GM18511 (cell line): ENCODE results near the gene EPHX1.
"Not testable (repeated sequence)": the region's sequence is repeated elsewhere in the genome, so short reads cannot be mapped to it uniquely, and the experiment has no call there.

Source experiments
- ATAC-seq: cut with Tn5 transposase; IDR thresholded peaks from one replicate; pipeline ENCODE4 v1.9.1; 2021; ENCODE audit warnings: mild to moderate bottlenecking, moderate library complexity; ENCODE audit not compliant: unreplicated experiment

EPHX1 gene

DNA sequence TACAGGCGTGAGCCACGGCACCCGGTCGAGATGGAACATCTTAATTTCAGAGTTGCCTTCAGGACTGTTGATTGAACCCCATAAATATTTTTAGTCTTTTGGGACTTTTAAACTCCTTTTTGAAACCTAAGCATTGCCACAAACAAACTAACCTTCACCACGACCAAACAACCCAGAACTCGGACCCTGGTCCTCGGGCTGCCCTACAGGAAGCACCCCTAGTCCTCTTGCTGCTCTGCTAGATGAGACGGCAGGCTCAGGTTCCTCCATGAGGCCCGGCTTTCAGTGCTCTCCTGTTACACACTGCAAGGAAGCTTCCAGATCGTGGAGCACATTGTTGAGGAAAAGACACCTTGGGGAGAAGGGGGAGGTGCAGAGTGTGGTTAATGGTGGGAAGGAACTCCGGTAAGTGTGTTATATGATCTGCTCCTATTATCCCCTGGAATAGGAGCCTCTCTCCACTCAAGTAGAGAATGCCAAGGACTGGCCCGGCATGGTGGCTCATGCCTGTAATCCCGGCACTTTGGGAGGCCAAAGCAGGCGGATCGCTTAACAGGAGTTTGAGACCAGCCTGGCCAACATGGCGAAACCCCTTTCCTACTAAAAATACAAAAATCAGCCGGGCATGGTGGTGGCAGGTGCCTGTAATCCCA is 5.7 kb downstream of the EPHX1 start:
- no peak for ATAC-seq

DNA sequence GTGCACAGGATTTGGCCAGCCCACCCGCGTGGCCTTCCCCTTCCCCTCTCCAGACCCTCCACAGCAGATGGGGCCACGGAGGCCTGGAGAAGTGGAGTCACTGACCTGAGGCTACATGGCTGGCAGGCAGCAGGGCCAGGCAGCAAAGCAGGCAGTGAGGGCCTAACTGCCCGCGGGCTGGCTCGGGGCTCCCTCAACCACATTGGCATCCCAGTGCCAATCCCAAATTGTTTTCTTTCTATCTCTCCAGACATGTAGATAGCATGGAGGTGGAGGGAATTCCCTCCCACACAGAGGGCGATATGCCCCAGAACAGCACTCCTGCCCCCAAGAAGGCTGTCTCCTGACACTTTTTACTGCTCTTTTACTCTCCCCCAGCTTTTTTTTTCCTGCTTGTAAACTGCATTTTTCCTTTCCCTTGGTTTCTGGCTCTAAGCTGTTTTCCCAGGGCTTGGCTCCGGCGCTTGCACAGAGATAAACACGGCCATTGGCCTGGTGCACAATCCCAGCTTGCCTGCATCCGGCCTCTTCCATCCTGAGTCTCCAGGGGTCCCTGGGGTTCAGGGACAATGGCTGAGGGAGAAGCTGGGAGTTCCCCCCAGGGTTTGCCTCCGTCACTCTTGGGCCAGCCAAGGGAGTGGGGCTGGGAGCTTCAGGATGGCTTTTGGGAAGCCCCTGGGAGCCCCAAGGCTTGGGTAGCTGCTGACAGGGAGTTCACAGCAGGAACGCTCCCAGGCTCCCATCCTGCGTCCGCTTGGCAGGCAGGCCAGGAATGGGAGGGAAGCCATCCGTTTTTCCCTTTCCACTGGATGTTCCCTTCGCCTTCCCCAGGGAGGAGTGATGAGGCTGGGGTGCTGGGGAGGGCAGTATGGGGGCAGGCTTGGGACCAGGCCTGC is 7.0 kb downstream of the EPHX1 start:
- ATAC-seq, result no peak

DNA sequence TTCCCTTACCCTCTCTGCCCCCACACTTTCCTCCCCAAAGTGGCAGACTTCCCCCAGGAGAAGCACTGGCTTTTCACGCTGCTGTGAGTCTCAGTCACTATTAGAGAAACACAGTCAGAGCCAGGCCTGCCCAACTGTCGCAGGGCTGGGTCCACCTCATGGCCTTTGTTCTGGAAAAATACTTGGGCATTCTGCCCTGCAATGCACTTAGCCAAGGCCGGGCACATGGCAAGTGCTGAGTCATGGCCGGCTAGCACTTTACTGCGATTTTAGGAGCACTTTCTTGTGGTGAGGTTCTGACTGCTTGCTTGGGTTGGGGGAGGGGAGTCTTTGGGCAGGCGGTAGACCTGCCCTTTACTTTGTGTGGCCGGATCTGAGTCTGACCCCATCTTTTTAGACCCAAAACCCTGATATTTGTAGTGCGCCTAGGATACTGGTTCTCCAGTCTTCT is 7.7 kb downstream of the EPHX1 start:
- ATAC-seq, result no peak

DNA sequence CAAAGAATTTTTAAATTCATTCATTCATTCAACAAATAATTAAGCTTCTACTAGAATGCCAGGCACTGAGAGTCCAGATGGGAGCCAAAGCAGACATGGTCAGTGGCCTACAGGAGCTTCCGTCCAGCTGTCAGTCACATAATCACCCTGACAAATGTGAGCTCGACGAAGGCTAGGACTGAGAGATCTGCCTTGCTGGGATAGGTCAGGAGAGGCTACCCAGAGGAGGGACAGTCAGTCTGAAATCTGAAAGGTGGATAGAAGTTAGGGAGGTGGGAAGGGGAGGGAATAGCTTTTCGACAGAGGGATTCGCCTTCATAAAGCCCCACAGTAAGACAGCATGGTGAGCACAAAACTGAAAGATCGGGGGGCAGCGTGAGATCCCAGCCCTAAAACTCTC is 8.3 kb downstream of the EPHX1 start:
- ATAC-seq, result no peak

DNA sequence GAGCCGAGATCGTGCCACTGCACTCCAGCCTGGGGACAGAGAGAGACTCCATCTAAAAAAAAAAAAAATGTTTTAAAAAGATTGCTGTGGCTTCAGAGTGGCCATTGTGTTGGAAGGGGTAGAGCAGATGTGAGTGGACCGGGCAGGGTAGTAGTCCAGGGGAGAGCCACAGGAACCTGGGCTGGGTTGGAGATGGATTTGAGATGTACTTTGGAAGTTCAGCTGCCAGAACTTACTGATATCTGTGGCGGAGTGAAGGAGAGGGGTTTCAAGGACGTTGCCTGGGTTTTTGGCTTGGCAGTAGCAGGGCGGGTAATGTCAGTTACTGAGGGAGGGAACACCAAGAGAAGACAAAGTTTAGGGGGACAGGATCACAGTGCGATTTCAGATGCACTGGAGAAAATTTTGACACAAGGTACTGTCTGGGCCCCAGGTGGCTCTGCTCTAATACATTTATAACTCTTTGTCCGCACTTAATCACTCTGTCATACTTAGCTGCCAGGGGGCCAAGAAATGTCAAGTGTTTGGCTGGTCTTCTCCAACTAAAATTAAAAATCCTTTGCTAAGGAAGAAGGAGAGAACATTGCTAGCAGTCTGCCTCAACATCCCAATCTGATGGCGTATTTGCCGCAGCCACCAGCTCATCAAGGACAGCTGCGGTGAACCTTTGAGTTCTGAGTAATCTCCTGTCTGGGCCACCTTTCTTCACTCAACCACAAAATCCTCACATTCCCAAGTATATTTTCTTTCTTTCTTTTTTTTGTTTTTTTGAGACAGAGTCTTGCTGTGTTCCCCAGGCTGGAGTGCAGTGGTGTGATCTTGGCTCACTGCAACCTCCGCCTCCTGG is 9.6 kb downstream of the EPHX1 start:
- ATAC-seq, result no peak

DNA sequence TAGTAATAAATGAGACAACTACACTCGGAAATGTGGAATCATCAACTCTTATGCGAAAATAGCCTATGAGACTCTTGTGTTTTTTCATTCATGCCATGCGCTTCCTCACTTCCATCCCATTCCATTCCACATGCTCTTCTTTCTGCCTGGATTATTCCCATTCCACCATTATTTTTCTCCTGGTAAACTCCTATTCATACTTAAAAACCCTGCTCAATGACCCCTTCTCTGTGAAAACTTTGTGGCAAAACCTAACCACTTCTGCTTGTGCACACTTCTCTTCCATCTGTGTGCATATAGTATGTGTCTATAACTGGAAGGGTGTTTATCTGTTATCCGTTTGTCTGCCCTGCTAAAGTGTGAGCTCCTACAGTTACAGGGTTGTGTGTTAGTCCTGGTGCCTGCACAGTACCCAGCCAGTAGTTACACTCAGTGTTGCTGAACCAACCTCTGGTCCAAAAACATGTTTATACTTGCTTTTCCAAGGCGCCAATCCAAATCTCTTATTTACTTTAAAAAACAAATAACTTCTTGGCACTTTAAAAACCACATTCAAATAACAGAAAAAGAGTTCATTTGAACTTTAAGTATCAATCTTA is 10.7 kb downstream of the EPHX1 start:
- no peak for ATAC-seq

DNA sequence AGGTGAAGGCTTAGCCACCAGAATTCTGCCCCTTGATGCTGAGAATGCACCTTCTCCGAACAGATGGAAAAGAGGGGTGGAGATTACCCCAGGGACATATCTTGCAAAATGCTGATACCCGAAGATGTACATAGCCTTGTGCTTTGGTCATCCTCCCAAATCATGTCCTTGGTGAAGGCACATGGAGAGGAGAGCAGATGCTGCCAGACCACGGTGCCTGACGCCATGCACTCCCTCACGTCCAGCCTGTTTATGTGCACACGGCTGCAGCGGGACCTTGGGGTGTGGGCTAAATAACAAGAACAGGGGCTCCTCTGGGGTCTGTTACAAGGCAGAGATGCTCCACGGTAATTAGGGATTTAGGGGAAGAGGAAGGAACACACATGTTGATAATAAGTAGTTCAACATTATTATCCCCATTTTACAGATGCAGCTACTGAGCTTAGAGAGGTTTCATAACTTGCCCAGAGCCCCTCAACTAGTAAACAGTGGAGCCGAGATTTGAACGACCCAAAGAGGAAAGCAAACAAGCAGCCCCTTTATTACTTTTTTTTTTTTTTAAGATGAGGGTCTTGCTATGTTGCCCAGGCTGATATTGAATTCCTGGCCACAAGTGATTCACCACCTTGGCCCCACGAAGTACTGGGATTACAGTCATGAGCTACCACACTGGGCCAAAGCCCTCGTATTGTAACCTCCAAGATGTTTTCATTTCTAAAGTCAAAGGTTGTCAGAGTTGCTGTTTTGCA is 12.9 kb downstream of the EPHX1 start:
- ATAC-seq, result no peak

DNA sequence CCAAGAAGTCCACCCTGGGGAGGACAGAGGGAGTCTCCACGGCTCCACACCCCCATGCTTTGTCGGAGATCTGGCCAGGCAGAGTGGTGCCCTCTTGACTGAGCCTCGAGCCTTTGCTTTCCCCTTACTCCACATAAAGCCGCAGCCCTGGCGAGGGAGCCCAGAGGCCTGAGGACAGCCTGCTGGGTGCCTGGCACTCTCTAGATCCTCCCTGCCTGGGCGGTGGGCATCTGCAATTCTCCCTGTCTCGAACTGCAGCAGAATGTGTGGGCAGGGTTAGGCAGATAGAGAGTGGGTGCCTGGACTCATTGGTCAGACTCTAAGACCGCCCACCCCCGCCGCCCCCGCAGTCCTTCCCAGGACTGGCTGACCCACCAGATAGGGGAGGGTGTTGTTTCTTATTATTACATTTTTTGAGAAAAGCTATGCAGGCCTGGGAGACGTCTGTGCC is 13.9 kb downstream of the EPHX1 start:
- no peak for ATAC-seq

DNA sequence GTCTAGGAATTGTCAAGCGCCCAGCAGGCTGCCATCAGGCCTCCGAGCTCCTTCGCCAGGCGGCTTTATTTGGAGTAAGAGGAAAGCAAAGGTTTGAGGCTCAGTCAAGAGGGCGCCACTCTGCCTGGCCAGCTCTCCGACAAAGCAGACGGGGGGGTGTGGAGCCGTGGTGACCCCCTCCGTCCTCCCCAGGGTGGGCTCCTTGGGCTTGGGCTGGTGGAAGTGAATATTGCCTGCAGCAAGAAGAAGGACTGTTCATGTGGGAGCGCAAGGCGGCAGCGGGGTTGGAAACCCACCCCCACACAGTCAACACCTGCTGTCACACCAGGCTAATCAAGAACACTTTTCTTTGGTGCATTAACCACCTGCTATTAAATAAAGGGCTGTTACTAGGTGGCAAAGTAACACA is 14.6 kb downstream of the EPHX1 start:
- ATAC-seq, result no peak

DNA sequence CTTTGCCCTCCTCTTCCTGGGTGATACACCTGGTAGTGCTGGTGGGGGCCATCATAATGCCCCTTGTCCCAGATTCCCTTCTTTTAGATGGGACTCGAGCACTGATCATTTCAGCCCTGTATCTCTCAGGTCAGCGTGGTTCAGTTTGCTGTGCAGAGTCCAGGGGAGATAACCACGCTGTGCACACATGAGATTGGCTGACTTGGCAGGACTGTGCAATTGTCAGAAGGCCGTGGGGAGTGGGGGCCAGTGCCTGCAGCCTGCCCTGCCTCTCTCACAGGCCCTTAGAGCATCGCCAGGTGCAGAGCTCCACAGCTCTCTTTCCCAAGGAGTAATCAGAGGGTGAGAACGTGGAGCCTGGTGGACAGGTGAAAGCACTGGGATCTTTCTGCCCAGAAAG is 15.2 kb downstream of the EPHX1 start:
- ATAC-seq, result no peak

DNA sequence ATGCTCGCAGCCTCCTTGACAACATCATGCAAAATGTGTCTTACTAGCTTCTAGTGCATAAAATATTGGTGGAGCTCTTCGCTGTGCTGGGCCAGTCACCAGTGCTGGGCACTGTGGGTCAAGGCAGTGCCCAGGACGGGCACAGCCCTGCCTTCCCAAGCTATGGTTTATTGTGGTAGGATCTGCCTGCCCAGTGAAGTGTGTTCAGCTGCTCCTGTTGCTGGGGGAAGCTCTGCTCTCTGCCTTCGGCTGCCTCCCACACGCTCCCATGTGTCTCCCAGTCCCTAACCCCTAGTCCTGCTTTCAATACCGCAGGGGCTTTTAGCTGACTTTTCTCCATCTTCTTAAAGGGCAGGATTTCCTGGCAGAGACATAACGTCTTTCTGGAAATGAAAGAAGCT is 15.7 kb downstream of the EPHX1 start:
- no peak for ATAC-seq

DNA sequence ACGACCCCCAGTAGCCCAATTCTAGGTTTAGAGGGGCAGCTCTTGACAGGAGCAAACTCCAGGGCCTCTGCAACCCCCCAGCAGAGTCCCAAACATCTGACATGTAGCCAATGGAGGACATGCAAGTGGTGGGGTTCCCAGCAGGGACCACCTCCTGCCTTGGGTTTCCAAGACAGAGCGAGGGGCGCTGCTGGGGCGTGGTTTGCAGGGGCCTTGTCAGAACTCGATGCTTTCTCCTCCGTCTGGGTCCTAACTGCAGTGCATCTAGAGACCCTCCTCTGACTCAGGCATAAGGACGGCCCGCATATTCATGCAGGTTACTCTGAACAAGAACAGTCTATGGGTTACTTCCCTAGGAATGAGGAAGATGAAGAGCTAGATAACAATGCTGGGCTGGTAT is 17.2 kb downstream of the EPHX1 start:
- no peak for ATAC-seq

DNA sequence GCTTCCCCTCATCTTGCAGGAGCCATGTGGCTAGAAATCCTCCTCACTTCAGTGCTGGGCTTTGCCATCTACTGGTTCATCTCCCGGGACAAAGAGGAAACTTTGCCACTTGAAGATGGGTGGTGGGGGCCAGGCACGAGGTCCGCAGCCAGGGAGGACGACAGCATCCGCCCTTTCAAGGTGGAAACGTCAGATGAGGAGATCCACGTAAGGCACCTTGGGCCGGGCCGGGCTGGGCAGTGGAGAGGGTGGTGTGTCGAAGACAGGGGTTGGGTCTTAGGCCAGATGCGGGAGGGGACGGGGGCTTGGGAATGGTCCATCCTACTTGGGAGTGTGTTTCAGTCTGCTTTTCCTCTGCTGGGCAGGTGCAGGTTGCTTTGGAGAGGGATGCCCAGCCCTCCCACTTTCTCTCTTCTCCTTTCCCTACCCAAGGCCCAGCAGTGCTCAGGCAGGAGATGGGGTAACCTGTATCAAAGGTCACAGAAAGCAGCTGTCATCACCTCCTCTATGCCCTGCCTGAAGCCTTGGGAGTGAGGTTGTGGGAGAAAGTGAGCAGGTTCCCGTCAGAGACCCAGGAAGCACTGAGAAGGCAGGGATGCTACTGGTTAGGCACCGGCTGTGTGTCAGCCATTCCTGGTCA is 18.9 kb downstream of the EPHX1 start:
- no peak for ATAC-seq

DNA sequence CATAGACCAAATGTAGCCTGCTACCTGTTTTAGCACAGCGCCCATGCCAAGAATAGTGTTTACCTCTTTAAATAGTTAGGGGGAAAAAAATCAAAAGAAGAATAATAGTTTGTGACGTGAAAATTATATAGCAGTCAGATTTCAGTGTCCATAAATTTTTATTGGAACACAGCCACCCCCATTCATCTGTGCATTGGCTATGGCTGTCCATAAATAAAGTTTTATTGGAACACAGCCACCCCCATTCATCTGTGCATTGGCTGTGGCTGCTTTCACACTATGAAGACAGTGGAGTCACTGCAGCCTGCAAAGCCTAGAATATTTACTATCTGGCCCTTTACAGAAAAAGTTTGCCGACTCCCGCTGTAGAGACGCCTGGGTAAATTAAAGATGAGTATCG is 20.9 kb downstream of the EPHX1 start:
- ATAC-seq, result no peak

DNA sequence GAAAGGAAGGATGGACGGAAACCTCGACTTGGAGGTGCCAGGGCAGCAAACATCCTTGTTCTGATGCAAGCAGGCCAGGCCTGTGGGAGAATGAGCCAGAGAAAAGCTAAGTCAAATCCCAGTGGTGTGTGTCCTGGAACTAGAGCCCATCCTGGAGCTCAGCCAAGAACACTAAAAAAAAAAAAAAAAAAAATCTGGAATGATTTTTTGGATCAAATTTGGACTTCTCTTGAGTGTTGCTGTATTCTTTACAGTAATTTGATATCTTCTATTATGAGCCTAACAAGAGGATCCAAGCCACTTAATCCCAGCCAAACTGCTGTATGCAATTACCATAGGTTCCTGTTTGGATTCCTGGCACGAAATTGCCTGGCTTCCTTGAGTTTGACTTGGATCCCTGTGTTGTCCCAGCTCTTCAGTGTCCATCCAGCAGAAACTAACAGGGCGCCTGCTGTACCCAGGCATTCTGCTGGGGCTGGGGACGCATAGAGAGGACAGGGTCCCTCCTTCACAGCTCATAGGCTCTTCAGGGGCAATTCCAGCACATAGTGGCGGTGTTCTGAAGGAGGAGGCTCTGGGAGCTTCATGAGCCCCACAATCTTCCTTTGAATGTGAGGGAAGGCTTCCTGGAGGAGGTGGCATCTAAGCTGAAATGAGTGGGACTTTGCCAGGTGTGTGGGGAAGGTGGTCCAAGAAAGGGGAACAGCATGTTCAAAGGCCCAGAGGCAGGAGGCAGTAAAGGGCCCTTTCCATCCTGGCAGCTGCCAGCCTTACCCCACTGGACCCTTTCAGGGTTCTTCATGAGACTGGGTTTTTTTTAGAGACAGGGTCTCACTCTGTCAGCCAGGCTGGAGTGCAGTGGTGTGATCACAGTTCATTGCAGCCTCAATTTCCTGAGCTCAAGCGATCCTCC is 24.7 kb downstream of the EPHX1 start:
- ATAC-seq, result no peak

DNA sequence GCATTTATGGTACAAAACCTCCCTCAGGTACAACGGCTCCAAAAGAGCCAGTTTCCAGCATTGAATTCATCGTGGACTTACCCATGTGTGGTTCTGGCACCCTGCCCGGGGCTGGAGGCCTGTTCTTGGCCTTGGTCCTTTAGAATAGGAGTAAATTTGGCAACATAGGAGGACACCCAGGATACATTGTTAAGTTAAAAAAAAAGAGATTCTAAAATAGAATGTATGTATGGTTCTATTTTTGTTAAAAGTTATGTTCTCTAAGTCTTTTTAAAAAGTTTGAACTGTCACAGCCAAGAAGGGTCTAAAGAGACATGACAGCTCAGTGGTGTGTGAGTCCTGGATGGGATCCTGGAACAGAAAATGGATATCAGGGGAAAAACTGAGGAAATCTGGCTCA is 25.9 kb downstream of the EPHX1 start:
- no peak for ATAC-seq

DNA sequence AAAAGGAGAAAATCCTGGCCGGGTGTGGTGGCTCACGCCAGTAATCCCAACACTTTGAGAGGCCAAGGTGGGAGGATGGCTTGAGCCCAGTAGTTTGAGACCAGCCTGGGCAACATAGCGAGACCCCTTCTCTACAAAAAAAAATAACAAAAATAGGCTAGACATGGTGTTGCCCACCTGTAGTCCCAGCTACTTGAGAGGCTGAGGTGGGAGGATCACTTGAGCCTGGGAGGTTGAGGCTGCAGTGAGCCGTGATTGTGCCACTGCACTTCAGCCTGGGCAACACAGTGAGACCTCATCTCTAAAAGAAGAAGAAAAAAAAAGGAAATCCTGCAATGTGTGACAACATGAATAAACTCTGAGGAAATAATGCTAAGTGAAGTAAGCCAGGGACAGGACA is 26.4 kb downstream of the EPHX1 start:
- not testable (repeated sequence) for ATAC-seq

DNA sequence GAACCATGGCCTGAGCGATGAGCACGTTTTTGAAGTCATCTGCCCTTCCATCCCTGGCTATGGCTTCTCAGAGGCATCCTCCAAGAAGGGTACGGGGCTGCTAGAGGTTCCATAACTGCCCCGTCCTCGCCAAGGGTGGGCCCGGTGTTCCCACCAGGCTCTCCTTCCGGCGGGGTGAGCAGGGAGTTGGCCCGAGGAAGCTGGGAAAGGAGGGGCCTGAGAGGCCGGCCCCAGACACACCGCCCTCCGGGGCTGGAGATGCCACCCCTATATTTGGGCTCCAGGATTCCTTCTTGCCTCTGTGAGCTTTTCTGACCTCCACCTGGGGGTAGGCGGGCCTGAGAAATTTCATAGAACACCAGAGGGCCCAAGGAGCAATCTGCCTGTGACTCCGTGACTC is 28.9 kb downstream of the EPHX1 start:
- ATAC-seq, result no peak

DNA sequence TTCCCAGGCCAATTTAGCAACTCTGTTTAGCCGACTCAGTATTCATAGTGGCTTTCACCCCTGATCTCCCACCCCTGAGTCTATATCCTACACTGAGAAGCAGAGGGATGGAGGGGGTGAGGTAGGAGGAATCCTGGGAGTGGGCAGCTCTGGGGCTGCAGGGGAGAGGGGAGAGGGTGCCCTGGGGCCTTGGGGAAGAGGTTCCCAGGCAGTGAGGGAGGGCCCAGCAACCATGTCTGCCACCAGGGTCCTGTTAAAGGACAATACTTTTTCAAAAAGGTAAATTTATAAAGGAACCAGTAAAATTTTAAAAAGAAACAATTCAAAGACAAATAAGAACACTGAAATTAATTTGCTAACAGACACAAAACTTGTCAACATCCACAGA is 30.3 kb downstream of the EPHX1 start:
- ATAC-seq, result no peak
